Measurements from ENCODE around the gene GPR27.

GPR27 gene, protein sequence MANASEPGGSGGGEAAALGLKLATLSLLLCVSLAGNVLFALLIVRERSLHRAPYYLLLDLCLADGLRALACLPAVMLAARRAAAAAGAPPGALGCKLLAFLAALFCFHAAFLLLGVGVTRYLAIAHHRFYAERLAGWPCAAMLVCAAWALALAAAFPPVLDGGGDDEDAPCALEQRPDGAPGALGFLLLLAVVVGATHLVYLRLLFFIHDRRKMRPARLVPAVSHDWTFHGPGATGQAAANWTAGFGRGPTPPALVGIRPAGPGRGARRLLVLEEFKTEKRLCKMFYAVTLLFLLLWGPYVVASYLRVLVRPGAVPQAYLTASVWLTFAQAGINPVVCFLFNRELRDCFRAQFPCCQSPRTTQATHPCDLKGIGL

DNA sequence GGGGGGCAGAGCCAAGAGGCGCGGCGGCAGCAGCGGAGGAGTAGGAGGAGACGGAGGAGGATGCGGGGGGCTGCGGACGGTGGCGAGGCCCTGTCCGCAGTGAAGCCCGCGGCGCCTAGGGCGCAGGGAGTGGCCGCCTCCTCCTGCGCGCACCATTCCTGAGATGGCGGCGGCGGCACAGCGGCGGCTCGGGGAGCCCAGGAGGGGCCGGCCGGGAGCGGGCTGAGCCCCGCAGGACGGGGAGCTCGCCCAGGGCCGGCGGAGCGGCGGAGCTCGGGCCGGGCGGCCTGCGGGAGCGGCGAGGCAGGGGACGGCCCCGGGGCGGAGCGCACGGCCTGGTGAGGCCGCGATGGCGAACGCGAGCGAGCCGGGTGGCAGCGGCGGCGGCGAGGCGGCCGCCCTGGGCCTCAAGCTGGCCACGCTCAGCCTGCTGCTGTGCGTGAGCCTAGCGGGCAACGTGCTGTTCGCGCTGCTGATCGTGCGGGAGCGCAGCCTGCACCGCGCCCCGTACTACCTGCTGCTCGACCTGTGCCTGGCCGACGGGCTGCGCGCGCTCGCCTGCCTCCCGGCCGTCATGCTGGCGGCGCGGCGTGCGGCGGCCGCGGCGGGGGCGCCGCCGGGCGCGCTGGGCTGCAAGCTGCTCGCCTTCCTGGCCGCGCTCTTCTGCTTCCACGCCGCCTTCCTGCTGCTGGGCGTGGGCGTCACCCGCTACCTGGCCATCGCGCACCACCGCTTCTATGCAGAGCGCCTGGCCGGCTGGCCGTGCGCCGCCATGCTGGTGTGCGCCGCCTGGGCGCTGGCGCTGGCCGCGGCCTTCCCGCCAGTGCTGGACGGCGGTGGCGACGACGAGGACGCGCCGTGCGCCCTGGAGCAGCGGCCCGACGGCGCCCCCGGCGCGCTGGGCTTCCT is at the start of gene GPR27:
Gene GPR27 (plus strand): TSS at position 155 of the 909 bp plus-strand sequence. CDS start 195 bp downstream, at position 350.
- DNase-seq: no peak

DNA sequence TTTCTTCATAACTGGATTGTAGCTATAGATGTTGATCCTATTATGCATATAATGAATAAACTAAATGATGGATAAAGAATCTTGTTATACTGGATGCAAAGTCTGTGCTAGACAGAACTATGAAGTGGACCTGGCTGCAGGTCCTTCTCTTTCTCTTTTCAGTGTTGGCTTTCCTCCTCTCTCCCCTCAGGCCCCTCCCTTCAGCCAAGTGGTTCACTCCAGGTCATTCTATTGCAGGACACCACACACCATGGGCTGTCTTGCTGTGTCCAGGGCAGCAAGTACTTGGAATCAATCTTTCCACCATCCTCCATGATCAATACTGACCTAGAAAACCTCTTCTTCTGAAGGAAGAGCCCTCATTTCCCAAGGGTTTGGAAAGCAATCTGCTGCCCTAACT is 48.7 kb upstream of the GPR27 start:
- DNase-seq: no peak

DNA sequence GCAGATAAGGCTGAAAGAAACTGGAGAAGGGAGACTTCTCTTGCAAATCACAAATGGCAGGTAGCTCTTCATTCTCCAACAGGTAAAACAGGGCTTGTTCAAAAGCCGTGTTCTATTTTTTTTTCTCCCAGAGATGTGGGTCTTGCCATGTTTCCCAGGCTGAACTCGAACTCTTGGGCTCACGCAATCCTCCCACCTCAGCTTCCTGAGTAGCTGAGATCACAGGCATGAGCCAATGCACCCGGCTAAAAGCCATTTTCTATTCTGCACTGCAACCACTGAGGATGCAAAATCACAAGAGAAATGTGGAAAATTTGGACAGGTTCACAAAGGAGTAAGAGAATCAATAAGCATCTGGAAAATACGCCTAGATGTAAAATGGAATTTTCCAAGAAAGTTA is 48.0 kb upstream of the GPR27 start:
- DNase-seq: no peak

DNA sequence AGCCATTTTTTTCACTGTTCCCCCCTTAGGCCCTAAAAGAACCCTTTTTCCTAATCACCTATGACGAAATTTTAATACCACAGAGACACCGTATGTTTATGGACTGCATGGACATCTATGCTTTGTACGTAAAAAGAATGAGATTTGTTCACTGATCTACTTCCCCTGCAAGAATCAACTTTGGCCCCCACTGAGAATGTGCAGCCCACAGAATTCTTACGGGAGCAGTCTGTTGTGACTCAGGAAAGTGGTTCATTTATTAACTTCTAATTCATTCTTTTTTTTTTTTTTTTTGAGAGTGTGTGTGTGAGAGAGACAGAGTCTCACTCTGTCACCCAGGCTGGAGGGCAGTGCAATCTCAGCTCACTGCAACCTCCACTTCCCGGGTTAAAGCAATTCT is 46.1 kb upstream of the GPR27 start:
- DNase-seq: no peak

DNA sequence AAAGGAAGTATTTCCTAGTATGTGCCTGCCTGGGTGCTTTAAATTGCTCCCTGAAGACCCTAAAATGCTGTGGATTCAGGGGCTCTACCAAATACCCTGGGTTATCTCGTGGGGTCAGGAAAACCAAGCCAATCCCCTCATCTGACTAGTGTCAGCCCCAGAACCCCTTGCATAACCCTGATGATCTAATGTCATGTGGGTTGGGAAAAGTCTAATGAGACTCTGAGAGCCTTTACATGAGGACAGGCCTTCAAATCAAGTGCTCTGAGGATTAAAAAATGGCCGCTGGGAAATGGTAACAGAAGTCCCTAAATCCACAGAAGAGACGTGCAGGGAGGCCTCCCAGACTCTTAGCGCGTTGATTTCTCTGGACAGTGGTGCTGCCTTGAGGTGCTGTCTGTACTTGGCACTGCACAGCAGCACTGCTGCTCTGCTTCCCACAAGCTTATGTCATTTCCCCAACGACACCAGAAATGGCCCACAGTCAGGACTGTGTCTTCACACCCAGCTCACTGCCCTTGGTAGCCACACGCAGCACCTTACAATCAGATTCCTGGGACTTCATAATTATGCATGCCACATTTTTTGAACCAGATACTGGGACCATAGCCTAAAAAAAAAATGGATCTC is 45.1 kb upstream of the GPR27 start:
- DNase-seq: no peak

DNA sequence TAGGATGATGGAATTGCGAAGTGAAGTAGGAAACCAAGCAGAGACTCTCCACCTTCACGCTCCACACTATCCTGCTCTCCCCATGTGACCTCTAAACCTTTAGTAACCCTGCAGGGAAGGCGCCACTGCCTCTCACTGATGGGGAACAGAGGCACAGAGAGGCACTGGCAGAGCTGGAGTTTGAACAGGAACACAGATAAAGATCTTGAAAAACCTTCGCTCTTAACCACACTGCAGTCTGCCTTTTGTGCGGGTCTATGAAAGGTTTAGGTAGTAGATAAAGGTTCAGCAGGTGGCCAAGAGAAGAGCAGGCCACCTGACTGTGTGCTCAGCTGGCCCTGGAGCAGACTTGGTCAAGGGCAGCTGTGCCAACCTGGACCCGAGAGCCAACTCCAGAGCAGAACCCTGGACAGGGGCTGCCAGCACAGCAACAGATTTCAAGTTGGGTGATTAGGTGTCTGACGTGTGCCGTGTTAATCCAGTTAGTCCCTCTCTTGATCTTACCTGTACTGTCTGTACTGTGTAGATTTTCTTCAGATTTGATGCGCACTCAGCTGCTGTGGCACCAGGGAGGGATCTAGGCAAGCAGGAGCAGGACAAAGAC is 43.6 kb upstream of the GPR27 start:
- DNase-seq: peak; percentile 28 to 55

DNA sequence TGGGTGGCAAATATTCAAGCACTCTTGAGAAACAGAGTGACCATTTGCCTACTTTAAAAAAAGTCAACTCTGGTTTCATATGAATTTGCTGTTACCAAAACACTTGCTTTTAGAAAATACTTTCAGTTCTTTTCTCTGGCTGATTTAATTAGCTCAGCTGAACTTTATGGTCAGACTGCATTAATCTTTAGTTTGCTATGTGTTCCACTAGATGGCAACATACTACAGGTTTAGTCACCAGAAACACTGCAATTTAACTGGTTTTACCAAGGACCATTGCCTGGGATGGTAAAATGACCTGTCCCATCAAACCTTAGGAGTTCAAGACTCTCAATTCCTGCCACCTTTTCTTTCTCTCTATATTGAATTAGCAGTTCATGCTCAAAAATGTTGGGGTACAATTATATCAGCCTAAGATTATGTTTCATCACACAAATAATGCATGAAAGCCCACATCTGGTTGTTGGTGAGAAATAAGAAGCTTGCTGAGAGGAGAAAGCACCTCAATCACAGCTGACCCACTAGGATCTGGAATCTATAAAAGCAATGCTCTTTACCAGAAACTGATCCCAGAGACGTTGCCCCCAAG is 42.7 kb upstream of the GPR27 start:
- DNase-seq: peak; percentile 19 to 62

DNA sequence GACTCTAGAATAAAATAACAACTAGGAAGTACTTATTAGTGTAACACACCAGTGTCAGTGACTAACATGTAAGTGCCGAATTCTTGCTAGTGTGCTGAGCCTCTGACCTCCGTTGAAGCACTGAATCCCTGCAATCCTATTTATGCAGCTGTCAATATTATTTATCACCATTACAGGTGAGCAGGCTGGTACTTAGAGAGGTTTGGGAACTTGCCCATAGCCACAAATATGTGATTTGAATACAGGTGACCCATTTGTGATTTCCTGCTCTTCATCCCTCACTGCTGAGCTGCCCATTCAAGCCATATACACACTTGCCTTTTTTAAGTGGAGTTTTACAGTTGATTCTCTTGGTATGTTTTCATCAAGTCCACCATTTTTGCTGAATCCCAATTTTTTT is 40.6 kb upstream of the GPR27 start:
- peak; percentile 63 to 78 for DNase-seq

DNA sequence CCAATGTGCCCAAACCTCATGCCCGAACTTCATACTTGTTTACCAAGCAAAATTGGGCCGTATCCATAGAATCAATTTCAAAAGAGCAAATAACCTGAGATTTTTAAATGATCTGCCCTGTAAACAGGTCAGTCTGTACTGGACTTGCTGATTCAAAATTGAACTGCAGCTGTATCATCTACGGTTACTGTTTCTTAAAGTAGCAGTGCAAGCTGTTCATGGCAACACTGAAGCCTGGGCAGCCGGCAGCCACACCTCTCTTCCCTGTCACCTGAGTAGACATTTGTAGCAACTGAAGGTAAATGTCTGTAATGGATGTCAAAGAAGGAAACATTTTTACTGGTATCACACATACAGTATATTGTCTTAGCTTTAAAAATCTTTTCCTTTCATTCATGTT is 39.1 kb upstream of the GPR27 start:
- no peak for DNase-seq

DNA sequence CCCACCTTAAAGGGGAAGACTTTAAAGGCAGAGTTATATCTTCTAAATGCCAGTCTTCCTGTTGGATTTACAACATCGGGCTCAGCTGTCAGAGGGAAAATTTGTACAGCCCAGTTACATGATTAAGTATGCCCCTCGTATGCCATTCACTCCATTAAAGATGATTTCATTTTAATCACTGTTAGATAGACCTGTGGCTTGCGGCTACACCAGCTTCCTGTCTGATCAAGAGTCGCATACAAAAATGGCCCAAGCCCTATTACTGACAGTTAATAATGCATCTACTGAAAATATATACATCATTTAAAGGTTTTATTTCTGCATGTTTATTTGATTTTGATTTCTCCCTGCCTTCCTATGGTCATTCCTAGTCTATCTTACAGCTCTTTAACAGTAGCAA is 35.6 kb upstream of the GPR27 start:
- DNase-seq: no peak

DNA sequence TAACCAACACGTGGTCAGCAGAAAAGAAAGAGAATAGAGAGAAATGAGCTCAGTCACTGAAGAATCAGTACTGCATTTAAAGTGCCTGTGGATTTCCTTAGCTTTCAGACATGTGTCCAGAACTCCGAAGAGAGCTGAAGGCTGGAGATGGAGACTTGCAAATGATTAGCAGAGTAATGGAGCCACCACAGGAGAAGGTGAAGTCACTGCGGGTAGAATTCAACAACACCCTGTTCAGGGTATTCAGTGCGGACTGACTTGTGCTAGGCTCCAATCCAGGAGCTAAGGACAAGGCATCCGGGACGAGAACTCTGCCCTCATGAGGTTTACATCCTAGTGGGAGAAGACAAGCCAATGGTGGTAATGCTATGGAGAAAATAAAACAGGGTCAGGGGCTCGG is 32.7 kb upstream of the GPR27 start:
- no peak for DNase-seq

DNA sequence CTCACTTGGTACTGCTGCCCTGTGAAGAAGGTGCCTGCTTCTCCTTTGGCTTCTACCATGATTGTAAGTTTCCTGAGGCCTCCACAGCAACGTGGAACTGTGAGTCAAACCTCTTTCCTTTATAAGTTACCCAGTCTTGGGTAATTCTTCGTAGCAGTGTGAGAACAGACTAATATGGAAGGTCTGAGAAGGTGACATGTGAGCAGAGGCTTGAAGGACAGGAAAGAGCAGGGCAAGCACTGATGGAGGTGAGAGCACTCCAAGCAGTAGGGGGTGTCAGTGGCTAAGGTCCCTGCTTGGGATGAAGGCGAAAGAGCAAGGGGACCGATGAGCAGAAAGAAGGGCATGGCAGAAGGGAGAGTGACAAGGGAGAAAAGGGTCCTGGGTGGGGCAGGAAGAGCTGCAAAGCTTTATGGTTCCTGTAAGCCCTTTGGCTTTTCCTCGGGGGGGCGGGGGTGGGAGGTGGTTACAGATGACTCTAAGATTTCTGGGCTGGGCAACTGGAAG is 32.0 kb upstream of the GPR27 start:
- no peak for DNase-seq

DNA sequence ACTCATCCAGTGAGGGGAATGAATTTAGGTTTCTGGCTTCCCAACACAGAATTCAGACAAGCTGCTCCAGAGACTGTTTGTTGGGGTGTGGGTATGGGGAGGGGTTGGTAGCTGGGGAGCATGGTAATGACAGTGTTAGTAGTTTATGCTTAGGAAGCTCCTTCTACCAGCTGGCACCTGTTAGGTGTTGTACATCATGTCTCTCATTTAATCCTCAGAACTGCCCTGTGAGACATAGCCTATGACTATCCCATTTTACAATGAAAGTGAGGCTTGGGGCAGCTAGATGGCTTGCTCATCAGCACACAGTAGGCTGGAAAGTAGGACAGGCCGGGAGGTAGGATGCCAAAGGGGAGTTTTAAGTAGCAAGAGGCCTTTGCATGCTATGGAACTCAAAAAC is 31.0 kb upstream of the GPR27 start:
- DNase-seq: no peak

DNA sequence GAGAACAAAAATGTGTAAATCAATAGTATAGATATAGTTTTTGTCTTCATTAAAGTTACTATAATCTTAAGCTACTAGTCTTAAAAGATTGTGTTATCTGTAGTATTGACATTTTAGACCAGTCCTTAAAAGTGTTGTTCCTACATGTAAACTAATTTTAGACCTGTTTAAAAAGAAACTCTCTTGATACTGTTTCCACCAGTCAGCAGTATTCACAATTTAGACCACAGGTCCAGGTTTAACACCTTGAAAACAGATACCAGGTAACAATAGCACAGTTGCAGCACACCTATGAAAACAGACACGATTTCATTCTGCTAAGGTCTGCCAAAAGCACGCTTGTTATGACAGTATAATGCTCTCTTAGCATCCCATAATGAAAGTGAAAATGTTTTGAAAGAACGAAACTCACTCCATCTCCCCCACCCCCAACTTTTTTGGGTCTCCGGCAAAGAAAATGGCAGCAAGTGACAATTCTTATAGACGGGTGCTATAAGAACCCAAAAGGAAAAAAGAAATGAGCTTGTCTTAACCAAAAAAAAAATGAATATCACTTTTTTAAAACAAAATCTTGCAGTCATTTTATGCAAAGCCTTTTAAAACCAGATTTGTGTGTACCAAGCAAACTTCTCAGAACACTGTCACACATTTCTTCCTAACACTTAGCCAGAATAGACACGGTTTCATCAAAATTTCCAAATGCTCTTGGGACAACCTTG is 30.0 kb upstream of the GPR27 start:
- no peak for DNase-seq

DNA sequence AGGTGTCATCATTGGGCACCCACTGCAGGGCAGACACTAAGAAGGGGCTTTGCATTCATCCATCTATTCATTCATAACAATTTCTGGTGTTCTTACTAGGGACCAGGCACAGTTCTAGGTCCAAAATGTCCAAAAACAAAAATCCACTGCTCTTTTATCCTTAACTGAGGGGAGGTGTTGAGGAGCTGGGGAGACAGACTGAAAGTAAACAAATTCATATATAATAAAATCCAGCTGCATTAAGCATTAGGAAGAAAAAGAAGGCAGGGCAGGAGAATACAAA is 29.5 kb upstream of the GPR27 start:
- DNase-seq: no peak

DNA sequence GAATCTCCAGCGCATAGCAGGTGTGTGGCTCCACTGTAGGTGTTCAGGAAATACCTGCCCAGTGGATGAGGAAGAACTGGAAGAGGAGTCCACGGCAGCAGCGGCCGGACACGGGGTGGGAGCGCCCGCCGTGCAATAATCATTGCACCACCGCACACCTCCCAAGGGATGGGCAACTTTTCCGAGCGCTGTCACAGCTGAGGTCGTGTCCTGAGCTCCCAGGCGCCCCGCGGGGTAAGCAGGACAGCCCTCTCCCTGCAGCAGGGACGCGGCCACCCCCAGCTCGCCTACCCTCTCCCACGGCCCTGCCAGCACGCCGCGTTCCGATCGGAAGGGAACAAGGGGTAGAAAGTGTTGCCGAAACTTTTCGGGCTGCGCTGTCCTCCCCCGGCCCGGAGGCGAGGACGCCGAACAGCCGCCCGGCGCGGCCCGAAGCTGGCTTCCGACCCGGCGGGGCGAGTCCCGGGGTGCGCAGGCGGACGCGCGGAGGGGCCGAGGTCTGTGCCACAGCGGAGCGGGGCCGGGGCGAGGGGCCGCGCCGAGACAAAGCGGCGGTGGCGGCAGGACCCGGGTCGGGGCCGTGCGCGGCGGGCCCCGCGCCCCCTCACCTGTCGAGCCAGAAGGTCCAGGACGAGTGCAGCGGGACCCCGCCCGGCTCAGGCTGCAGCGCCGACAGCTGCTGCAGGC is 28.9 kb upstream of the GPR27 start:
- DNase-seq: peak in 1 of 2 experiments; percentile 7

DNA sequence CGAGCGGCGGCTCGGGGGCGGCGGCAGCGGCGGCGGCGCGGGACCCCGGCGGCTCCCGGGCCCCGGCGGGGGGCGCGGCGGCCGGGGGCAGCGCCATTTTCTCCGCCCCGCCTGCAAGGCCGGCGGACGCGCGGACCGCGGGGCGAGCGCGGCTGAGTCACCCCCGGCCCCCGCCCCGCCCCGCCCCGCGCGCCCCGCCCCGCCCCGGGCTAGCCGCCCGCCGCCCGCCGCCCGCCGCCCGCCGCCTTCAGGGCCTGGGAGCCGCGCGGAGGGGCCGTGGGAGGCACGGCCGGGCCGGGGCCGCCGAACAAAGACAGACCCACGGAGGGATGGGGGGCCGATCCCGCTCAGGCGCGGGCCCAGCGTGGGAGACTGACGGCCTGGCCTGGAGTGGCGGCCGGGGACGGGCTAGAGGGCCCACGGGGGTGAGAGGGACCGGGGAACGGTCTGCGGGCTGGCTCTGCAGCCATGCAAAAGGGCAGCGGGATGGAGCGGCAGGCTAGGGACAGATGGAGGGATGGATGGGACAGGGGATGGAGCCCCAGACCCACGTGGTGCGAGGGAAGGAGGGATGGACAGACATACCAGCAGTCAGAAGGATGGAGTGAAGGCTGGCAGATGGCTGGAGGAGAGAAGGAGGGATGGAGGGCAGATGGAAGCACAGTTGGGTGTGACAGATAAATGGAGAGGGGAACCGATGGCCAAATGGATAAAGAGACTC is 28.2 kb upstream of the GPR27 start, which contains the start of gene EIF4E3:
Gene EIF4E3 (minus strand): TSS at position 132 of the 721 bp plus-strand sequence. CDS start 35 bp downstream, at position 97.
- DNase-seq: peak in 1 of 2 experiments; percentile 11

DNA sequence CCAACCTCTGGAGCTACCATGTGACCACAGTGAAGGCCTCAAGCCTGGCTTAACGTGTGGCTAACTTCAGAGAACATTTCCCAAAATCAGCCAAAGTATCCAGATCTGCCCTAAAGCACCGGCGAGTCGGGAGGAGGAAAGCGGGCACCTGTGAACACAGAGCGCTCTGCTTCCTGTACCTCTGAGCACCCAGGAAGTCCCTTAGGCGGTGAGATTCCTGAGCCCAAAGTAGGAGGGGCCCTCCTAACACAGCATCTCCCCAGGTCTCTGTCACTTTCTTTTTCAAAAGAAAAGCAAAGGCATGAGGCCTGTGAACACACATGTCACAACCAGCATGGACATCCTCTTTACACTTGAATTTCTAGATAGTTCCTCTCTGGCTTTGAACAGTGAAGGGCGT is 27.5 kb upstream of the GPR27 start:
- no peak for DNase-seq

DNA sequence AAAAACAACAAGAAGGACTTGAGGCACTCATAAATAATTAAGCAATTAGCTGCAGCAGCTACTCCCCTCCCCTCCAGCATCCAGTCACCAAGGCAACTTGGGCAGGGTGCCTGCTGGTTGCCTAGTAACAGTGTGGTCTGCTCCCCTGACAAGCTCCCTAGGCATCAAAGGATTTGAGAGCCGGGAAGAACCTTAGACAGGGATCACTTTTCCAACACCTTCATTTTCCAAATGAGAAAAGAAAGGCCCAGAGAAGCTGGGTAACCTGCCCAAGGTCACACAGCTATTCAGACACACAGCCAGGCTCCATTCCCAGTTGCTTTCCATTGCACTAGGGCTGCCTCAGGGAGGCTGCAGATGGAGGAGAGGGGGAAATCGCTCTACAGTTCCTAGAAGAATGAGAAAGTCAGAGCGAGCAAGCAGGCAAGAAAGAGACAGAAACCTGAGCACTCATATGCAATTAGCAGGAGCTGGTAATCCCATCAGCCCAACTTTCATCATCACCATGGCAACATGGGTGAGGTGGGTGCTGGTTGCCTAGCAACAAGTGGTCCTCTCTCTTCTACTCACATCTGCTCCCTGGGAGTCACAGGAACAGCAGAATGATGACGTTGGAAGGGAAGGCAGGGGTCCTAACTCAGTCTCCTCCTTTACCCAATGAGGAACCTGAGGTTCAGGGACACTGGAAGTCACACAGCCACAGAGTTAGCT is 24.9 kb upstream of the GPR27 start:
- DNase-seq: peak in 1 of 2 experiments; percentile 0

DNA sequence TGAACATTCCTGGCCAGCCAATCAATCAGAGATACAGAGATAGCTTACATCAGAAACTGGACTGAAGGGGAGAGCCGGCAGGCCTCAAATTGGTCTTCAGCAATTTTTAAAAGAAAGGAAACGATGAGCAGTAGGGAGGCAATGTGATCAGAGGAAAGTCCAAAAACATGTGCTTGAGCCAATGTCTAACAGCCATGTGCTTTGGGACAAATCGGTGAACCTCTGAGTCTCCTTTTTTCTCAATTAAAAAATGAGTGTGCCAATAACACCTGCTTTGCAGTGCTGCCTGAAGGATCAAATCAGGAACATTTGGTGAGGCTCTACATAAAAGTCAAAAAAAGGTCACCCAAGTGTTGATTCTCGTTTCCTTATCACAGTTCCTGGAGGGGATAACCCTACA is 21.0 kb upstream of the GPR27 start:
- DNase-seq: no peak

Data from SHP77 (cell line).